Transverse colon (tissue), 4 donors: ENCODE measurements around the gene BBX. TPM values are rescaled to one million over a fixed set of nuclear protein-coding genes. Genes with fewer than 3 reads are reported as not detected.

Source experiments
- DNase-seq: peaks from one replicate; pipeline ENCODE4 v3.0.0-alpha.2; 2019
- H3K27ac ChIP-seq, 4 donors: fragments of 200-600 bp; sonication (generic); 2 replicates each; pipeline ENCODE4 v1.5.1; 2016 to 2018; ENCODE audit warnings: inconsistent platforms in 4 of 4
- H3K27me3 ChIP-seq: fragments of 200-600 bp; sonication (generic); 2 replicates; pipeline ENCODE4 v1.5.1; 2017; ENCODE audit warnings: inconsistent platforms
- H3K36me3 ChIP-seq, 4 donors: fragments of 200-600 bp; sonication (generic); 2 replicates each; pipeline ENCODE4 v1.5.1; 2017 to 2019; ENCODE audit warnings: inconsistent platforms in 4 of 4
- H3K4me1 ChIP-seq, 4 donors: fragments of 200-600 bp; sonication (generic); 2 replicates each; pipeline ENCODE4 v1.5.1; 2017 to 2020; ENCODE audit warnings: inconsistent platforms in 4 of 4
- H3K4me3 ChIP-seq, 4 donors: fragments of 200-600 bp; sonication (generic); 1 replicate in 1 of 4; 2 replicates in 3 of 4; pipeline versions ENCODE4 v1.5.1 to v1.6.1; 2017 to 2019; ENCODE audit warnings: inconsistent platforms in 4 of 4
- H3K9me3 ChIP-seq, 2 donors: fragments of 200-600 bp; sonication (generic); 2 replicates each; pipeline ENCODE4 v1.5.1; 2017 to 2019; ENCODE audit warnings: inconsistent platforms in 2 of 2
- EP300 ChIP-seq: sonication (generic); formaldehyde crosslinking; IDR thresholded peaks from one replicate; pipeline ENCODE4 v1.6.1; 2017; ENCODE audit warnings: antibody characterized with exemption, low read depth
- POLR2A ChIP-seq: fragments of 450-650 bp; IDR thresholded peaks from one replicate; pipeline ENCODE4 v1.6.1; 2016; ENCODE audit warnings: antibody characterized with exemption, mild to moderate bottlenecking, moderate library complexity
- POLR2AphosphoS5 ChIP-seq, 3 donors: sonication (generic); formaldehyde crosslinking; IDR thresholded peaks; one replicate each; pipeline ENCODE4 v1.6.1; 2016; ENCODE audit warnings: antibody characterized with exemption in 3 of 3
- WGBS, 2 donors: methylation state at CpG; one replicate each; pipeline ENCODE4 v1.1.5; 2018; ENCODE audit warnings: low coverage in 1 of 2; 5-methylcytosine and 5-hydroxymethylcytosine counted together
- in situ Hi-C, 4 donors: fragments of 200-750 bp; cut with MboI; loops; one replicate each; pipeline versions ENCODE4 v1.15.0 to v1.15.1; 2017; ENCODE audit warnings: low sequenced_read_pairs in 3 of 4, low pct_ligation_motif_present in 1 of 4, low pct_unique_long_range_greater_than_20kb in 1 of 4
- intact Hi-C: fragments of 100-400 bp; cut with DNase I; formaldehyde crosslinking; loops from one replicate; pipeline ENCODE4 v1.15.1; 2023; ENCODE audit warnings: low total_unique reads
- total RNA-seq, 4 donors: library from RNA; depleted of rRNA; stranded (reverse); fragments of >200 nt; gene quantifications; one replicate each; pipeline ENCODE4 v1.1.0, GENCODE V29; 2016
- TF ChIP-seq, protein P1 (sequence below), 5 experiments: fragments of 200-600 bp in 3 of 5; fragments of 450-650 bp in 2 of 5; sonication (generic) in 3 of 5; IDR thresholded peaks; 1 replicate in 2 of 5; 2 replicates in 3 of 5; pipeline ENCODE4 v1.5.1; 2016 to 2017; ENCODE audit warnings: antibody characterized with exemption in 5 of 5, inconsistent platforms in 3 of 5, mild to moderate bottlenecking in 2 of 5, moderate library complexity in 1 of 5

BBX gene
- total RNA-seq, 4 donors from 2014 or later, result 22.5 to 39.6 (median 33.1) TPM

DNA sequence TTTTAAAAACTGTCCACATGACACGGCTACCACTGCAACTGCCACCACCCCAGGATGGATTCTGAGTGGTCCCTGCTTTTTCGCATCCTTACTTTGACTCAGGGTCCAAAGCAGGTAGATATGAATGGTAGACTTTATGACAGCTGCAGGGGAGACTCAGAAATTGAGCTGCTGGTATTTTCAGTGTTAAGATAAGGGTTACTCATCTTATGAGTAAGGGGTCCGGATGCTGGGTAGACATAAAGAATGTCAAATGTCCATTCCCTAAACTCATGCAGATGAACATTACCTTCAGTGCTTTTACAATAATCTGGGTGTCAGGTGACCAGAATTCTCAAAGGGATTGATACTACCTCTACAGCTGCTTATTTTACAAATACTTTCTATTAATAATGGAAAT, 25.9 kb upstream of the BBX start:
- Histone ChIP-seq H3K36me3 (no peaks in the 10 kb centered on the region), H3K4me3 (no peak overlapping the region), H3K9me3 (no peaks in the 10 kb centered on the region), H3K27me3 (no peaks in the 10 kb centered on the region), H3K4me1 (no peaks in the 10 kb centered on the region), H3K27ac (no peak overlapping the region)
- TF ChIP-seq POLR2A (no peak), POLR2AphosphoS5 (IDR thresholded peaks at IDR 0.05) (no peak), EP300 (no peak)
- TF ChIP-seq, protein P1, sequence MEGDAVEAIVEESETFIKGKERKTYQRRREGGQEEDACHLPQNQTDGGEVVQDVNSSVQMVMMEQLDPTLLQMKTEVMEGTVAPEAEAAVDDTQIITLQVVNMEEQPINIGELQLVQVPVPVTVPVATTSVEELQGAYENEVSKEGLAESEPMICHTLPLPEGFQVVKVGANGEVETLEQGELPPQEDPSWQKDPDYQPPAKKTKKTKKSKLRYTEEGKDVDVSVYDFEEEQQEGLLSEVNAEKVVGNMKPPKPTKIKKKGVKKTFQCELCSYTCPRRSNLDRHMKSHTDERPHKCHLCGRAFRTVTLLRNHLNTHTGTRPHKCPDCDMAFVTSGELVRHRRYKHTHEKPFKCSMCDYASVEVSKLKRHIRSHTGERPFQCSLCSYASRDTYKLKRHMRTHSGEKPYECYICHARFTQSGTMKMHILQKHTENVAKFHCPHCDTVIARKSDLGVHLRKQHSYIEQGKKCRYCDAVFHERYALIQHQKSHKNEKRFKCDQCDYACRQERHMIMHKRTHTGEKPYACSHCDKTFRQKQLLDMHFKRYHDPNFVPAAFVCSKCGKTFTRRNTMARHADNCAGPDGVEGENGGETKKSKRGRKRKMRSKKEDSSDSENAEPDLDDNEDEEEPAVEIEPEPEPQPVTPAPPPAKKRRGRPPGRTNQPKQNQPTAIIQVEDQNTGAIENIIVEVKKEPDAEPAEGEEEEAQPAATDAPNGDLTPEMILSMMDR (IDR thresholded peaks at IDR 0.05), result no peak
- no peak for DNase-seq
- intact Hi-C loops, result no loop called here
- WGBS, 2 donors, result 94 to 97% methylated on average over 3 of the region's 3 CpGs
- in situ Hi-C loops, result no loop called here

DNA sequence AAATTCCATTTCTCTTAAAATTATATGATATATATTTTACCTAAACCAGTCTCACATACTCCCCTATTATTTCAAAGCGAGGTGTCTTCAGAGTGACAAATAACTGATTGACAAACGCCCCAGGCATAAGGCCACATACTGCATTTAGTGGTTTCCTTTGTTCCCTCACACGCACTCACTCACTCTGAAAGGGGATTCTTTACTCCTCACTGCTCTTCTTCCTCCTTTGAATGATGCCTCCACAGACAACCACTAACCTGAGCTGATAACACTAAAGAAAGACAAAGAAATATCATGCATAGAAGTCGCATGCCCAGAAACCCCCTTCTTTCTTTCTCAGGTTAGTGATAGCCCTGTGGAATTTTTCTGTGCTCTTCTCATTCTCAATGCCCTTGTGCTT, 24.1 kb upstream of the BBX start:
- Histone ChIP-seq H3K27ac (no peak overlapping the region), H3K4me1 (no peaks in the 10 kb centered on the region), H3K36me3 (no peaks in the 10 kb centered on the region), H3K27me3 (no peaks in the 10 kb centered on the region), H3K9me3 (no peaks in the 10 kb centered on the region), H3K4me3 (no peak overlapping the region)
- intact Hi-C loops, result no loop called here
- WGBS, 2 donors, result 71 to 85% methylated on average over 4 of the region's 4 CpGs
- DNase-seq, result no peak
- in situ Hi-C loops, result no loop called here
- TF ChIP-seq, protein P1 (IDR thresholded peaks at IDR 0.05), result no peak
- TF ChIP-seq POLR2AphosphoS5 (IDR thresholded peaks at IDR 0.05) (no peak), EP300 (no peak), POLR2A (no peak)

DNA sequence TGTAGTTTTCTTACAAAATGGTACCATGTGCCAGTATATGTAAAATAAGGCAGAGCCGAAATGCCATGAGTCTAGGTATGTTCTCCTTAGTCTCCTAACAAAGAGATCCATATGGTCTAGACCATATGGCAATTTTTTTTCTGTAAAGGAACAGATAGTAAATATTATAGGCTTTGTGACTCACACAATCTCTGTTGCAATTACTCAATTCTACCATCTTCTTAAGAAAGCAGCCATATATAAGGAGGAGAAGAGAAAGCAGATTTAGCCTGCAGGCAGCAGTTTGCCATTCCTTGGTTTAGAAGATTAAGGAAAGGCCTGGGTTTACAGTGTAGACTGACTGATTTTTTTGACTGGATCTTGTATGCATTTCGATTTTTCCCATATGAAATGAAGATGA, 16.3 kb upstream of the BBX start:
- Histone ChIP-seq H3K9me3 (no peaks in the 10 kb centered on the region), H3K27ac (no peak overlapping the region), H3K4me1 (no peaks in the 10 kb centered on the region), H3K36me3 (no peaks in the 10 kb centered on the region), H3K27me3 (no peaks in the 10 kb centered on the region), H3K4me3 (no peak overlapping the region)
- 76 to 84% methylated on average over 2 of the region's 2 CpGs for WGBS, 2 donors
- no peak for TF ChIP-seq POLR2AphosphoS5 (IDR thresholded peaks at IDR 0.05)
- TF ChIP-seq, protein P1 (IDR thresholded peaks at IDR 0.05), result no peak
- no peak for TF ChIP-seq POLR2A
- no peak for TF ChIP-seq EP300
- DNase-seq, result no peak
- in situ Hi-C loops (no loop called here), intact Hi-C loops (no loop called here)

DNA sequence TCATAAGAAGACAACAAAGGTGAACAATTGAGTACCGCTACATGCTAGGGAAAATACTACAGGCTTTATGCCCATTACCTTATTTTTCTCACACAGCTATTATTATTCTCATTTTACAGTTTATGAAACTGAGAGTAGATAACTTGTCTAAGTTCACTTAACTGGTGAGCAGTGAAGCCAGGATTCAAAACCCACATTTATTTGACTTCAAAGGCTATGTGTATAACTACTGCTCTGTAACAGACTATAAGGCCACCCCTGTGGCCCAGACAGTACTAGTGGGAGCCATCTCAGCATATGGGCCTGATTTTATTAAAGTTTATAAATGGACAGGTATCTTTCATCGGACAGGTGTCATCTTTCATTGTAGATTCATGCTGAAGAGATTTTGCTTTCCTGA, 14.4 kb upstream of the BBX start:
- 95 to 100% methylated on average over 2 of the region's 2 CpGs for WGBS, 2 donors
- H3K36me3 ChIP-seq, result no peaks in the 10 kb centered on the region
- H3K27ac ChIP-seq, result no peak overlapping the region
- in situ Hi-C loops (no loop called here), intact Hi-C loops (no loop called here)
- DNase-seq, result no peak
- TF ChIP-seq POLR2A (no peak), EP300 (no peak), POLR2AphosphoS5 (IDR thresholded peaks at IDR 0.05) (no peak)
- TF ChIP-seq, protein P1 (IDR thresholded peaks at IDR 0.05), result no peak
- no peaks in the 10 kb centered on the region for H3K9me3 ChIP-seq
- H3K4me3 ChIP-seq, result no peak overlapping the region
- no peaks in the 10 kb centered on the region for H3K27me3 ChIP-seq
- H3K4me1 ChIP-seq, result no peaks in the 10 kb centered on the region
